SK-N-SH (cell line): Measurements from ENCODE around the gene JPH3.

Experiments used
- CTCF ChIP-seq: fragments of 200-600 bp; sonication (generic); IDR thresholded peaks from 2 replicates; pipeline ENCODE4 v1.6.1; 2017; ENCODE audit warnings: antibody characterized with exemption, mild to moderate bottlenecking, moderate library complexity
- EZH2phosphoT487 ChIP-seq: fragments of 200-600 bp; sonication (generic); IDR thresholded peaks from 2 replicates; pipeline ENCODE4 v1.6.1; 2017; ENCODE audit warnings: low read depth, mixed run types, mild to moderate bottlenecking, antibody characterized with exemption, moderate library complexity, borderline replicate concordance
- GABPA ChIP-seq: IDR thresholded peaks from 2 replicates; pipeline ENCODE4 v1.4.0; 2012; ENCODE audit warnings: low read depth, mild to moderate bottlenecking
- GATA2 ChIP-seq: sonication (generic); formaldehyde crosslinking; IDR thresholded peaks from 2 replicates; pipeline ENCODE4 v1.5.0; 2020; ENCODE audit warnings: mild to moderate bottlenecking, missing genetic modification reagents
- MAX ChIP-seq: IDR thresholded peaks from 2 replicates; pipeline ENCODE4 v1.4.0; 2012; ENCODE audit warnings: low read depth
- NRF1 ChIP-seq: IDR thresholded peaks from 2 replicates; pipeline ENCODE4 v1.6.1; 2012; ENCODE audit warnings: low read depth, mild to moderate bottlenecking, low read length
- POLR2AphosphoS5 ChIP-seq: IDR thresholded peaks from 2 replicates; pipeline ENCODE4 v1.6.1; 2012; ENCODE audit warnings: low read depth, low read length
- RAD21 ChIP-seq: IDR thresholded peaks from 2 replicates; pipeline ENCODE4 v1.6.1; 2012; ENCODE audit warnings: mild to moderate bottlenecking, low read length
- REST ChIP-seq: IDR thresholded peaks from 2 replicates; pipeline ENCODE4 v1.6.1; 2012; ENCODE audit warnings: mild to moderate bottlenecking, low read depth, low read length, moderate library complexity
- RXRA ChIP-seq: IDR thresholded peaks from 2 replicates; pipeline ENCODE4 v1.4.0; 2012; ENCODE audit warnings: low read depth, mild to moderate bottlenecking, borderline replicate concordance
- SIN3A ChIP-seq: IDR thresholded peaks from 2 replicates; pipeline ENCODE4 v1.6.1; 2012; ENCODE audit warnings: low read depth, mild to moderate bottlenecking, low read length, moderate library complexity, borderline replicate concordance
- SMC3 ChIP-seq: IDR thresholded peaks from 2 replicates; pipeline ENCODE4 v1.6.1; 2012; ENCODE audit warnings: low read depth, low read length, improper control_type of control experiment
- YY1 ChIP-seq: IDR thresholded peaks from 2 replicates; pipeline ENCODE4 v1.4.0; 2012; ENCODE audit warnings: low read depth, mild to moderate bottlenecking

- no peak for TF ChIP-seq NRF1
- no peak for TF ChIP-seq EZH2phosphoT487
- TF ChIP-seq CTCF: no peak
- TF ChIP-seq MAX: no peak
- no peak for TF ChIP-seq RAD21
- no peak for TF ChIP-seq REST
- TF ChIP-seq GABPA: no peak
- no peak for TF ChIP-seq SIN3A
- no peak for TF ChIP-seq RXRA
- no peak for TF ChIP-seq POLR2AphosphoS5
- no peak for TF ChIP-seq YY1
- TF ChIP-seq GATA2 (CRISPR knock-in tag): no peak
- TF ChIP-seq SMC3: no peak
Measured at GRCh38 chr16:87736008-87736382, 133.7 kb downstream of the JPH3 start.
